ENCODE data around the gene OR4K13.

The OR4K13 gene

DNA sequence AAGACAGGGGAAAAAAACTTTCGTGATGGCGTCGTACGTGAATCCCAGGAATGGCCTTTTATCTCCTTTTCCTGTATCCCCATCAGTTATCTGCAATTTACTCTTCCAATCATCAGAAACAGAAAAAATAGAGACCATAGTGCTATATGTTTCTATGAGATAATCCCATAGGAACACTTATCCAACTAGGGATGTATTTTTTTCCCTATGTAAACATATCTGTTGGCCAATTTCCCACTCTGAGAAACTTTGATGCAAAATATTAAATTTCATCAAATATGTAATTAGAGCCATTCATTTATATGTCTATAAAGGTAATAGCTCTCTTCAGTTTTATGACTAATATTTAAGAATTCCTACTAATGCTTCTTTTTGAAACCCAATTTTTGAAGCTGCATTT, at the start of gene OR4K13:
Gene OR4K13, minus strand, starts transcription at position 101 of the 400 bp plus-strand sequence. CDS start 1,280 bp downstream, outside the sequence.
- DNase-seq = no peak

GRCh38 chr14:20059745-20060144, 23.9 kb upstream of the OR4K13 start, which contains the start of gene OR4L1:
Gene OR4L1, plus strand, starts transcription at chr14:20060045. Its CDS starts 0 bp downstream, at chr14:20060045.
- no peak for DNase-seq

- no peak for DNase-seq
Measured at GRCh38 chr14:20048202-20048601, 12.4 kb upstream of the OR4K13 start.

GRCh38 chr14:20044243-20044642, 8.4 kb upstream of the OR4K13 start:
- no peak for DNase-seq

DNA sequence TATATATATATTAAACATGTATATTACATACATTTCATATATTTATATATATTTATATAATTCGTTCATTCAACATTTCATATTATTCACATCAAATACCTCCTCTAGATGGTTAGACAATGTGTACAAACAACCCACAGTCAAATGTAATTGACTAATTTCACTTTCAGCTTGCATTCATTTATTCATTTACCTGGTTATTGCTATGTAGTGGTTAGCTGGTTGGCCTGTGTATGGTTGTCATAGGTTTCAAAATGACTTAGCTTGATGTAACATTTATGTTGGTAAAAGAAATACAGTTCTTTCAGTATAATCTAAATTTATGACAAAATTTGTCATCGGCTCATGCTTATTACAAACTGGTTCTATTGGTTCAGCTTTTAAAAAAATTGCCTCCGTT, 389 bp downstream of the OR4K13 start:
- DNase-seq = no peak

GRCh38 chr14:20031058-20031457, 4.8 kb downstream of the OR4K13 start:
- DNase-seq = no peak

GRCh38 chr14:20019257-20019865, 16.5 kb downstream of the OR4K13 start, which contains the start of gene OR4K14:
Gene OR4K14, minus strand, starts transcription at chr14:20019307. Its CDS starts 4,114 bp downstream, at chr14:20015193.
- no peak for DNase-seq

DNA sequence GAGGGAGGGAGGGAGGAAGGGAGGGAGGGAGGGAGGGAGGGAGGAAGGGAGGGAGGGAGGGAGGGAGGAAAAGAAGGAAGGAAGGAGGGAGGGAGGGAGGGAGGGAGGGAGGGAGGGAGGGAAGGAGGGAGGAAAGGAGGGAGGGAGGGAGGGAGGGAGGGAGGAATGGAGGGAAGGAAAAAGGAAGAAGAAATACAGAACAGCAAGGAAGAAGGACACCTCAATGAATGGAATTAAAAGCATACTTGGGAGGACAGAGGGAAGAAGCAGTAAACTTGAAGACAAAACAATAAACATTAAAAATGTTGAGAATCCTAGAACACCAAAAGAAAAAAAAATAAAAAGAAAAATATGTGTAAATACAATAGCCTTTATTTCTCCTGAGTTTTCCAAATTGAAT, 27.7 kb downstream of the OR4K13 start:
- no peak for DNase-seq

DNA sequence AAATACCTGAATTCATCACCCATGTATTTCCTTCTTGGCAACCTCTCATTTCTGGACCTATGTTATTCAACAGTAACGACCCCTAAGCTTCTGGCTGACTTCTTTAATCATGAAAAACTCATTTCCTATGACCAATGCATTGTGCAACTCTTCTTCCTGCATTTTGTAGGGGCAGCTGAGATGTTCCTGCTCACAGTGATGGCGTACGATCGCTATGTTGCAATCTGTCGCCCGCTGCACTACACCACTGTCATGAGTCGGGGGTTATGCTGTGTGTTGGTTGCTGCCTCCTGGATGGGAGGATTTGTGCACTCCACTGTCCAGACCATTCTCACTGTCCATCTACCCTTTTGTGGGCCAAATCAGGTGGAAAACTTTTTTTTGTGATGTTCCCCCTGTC, 33.5 kb downstream of the OR4K13 start:
- no peak for DNase-seq

- DNase-seq = no peak
Measured at GRCh38 chr14:20001863-20002262, 34.0 kb downstream of the OR4K13 start, which contains the start of gene OR4Q2. Gene OR4Q2, plus strand, starts transcription at chr14:20002163.

DNA sequence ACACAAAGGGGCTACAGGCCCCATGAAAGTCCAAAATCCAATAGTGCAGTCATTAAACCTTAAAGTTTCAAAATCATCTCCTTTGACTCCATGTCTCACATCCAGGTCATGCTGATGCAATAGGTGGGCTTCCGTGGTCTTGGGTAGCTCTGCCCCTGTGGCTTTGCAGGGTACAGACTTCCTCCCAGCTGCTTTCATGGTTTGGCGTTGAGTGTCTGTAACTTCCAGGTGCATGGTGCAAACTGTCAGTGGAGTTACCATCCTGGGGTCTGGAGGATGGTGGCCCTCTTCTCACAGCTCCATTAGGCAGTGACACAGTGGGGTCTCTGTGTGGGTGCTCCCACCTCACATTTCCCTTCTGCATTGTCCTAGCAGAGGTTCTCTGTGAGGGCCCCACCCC, 42.4 kb downstream of the OR4K13 start:
- DNase-seq = no peak

Data from stimulated activated CD4-positive, alpha-beta T cell treated with anti-CD3 and anti-CD28 coated beads, Interleukin-2, amount 100 ng/mL, for 48 hours (primary cell).